WI38 (cell line): ENCODE data around the gene FRG1.
"Not testable (repeated sequence)": the region's sequence is repeated elsewhere in the genome, so short reads cannot be mapped to it uniquely, and the experiment has no call there.

Experiments used
- H3K4me3 ChIP-seq: 2 replicates; pipeline ENCODE4 v1.5.1; 2011; ENCODE audit warnings: low read depth, mild to moderate bottlenecking, control low read depth, low read length
- TF ChIP-seq, protein P1 (sequence below): IDR thresholded peaks from 2 replicates; pipeline ENCODE4 v1.5.1; 2012; ENCODE audit warnings: low read depth, mild to moderate bottlenecking, control low read depth, low read length

The FRG1 gene

GRCh38 chr4:189981970-189982369 lies 41.3 kb downstream of the FRG1 start:
- H3K4me3 ChIP-seq: no peak overlapping the region
- TF ChIP-seq, protein P1, sequence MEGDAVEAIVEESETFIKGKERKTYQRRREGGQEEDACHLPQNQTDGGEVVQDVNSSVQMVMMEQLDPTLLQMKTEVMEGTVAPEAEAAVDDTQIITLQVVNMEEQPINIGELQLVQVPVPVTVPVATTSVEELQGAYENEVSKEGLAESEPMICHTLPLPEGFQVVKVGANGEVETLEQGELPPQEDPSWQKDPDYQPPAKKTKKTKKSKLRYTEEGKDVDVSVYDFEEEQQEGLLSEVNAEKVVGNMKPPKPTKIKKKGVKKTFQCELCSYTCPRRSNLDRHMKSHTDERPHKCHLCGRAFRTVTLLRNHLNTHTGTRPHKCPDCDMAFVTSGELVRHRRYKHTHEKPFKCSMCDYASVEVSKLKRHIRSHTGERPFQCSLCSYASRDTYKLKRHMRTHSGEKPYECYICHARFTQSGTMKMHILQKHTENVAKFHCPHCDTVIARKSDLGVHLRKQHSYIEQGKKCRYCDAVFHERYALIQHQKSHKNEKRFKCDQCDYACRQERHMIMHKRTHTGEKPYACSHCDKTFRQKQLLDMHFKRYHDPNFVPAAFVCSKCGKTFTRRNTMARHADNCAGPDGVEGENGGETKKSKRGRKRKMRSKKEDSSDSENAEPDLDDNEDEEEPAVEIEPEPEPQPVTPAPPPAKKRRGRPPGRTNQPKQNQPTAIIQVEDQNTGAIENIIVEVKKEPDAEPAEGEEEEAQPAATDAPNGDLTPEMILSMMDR: no peak

DNA sequence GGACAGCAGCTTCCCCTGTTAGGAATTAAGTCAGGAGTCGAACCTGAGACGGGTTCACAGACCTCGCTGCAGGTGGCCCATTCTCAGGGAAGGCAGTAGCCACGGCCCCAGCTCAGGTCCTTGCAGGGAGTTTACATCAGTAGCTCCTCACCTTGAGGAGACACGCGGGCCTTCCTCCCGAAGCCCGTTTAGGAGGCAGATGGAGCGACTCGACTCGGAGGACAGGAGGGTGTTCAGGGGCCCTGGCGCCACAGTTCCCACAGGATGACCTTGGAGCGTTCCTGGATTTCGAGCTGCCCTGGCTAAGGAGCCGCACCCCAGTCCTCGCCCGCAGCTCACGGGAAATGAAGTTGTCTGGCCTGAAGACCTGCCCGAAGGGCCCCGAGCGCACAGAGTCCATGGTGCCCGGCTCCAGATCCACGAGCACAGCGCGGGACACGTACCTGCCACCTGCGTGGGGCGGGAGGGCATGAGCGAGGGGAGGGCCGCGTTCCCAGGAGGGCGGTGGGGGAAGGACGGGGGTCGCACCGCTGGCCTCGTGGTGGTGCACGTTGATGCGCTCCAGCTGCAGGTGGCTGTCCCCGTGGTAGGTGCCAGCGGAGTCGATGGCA lies 43.3 kb downstream of the FRG1 start:
- H3K4me3 ChIP-seq: not testable (repeated sequence)

- H3K4me3 ChIP-seq: not testable (repeated sequence)
Measured at GRCh38 chr4:189984661-189985060, 44.0 kb downstream of the FRG1 start.

DNA sequence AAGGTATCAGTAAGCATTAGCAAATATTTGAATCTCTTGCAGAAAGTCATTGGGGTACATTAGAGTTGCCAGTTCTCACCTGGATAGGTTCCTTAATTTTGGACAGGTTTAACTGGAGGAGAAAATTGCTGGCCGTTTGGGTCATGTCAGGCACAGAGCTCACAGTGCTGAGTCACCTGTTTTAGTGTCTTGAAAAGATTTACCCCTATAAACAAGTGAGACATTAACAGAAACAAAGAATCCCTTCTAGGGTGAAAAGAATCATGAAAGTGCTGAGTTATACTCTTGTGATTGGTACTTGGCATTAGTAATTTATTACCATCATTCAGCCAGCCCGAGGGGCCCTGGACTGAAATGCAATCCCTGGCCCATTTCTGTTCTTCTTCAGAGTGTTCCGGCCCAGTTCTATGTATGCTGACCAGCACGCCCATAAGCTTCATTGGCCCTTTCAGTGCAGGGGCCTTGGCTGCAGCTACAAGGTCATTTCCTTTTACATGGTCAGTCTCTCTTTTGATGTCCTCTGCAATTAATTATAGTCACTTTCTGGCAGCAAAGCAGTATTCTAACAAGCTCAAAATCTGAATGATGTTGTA lies 45.1 kb downstream of the FRG1 start:
- H3K4me3 ChIP-seq: not testable (repeated sequence)

DNA sequence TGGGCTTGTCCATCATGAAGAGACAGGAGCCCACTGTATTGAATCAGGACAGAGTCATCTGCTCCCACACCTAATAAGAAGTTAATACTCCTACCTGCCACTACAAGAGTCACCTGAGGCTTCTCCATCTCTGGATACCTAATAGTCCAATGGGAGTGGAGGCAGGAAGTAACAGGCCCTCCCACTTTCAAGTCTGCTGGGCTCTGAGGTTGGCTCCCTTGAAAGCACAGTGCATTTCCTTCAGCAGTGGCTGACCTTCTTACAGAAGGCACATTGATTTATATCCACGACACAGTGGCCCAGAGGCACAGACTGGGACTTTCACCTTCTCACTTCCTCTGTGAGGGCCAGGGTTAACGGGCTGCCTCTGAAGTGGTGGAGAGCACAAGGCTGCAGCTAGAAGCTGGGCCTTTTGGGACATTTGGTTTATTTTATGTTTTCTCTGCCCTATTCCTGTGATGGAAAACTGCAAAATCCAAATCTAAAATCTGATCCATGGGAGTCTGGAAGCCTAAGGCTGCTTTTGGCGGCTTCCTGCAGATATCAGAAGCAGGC lies 48.3 kb downstream of the FRG1 start:
- TF ChIP-seq, protein P1: no peak
- H3K4me3 ChIP-seq: no peak overlapping the region

- not testable (repeated sequence) for H3K4me3 ChIP-seq
Measured at GRCh38 chr4:189989941-189990340, 49.3 kb downstream of the FRG1 start.
